GM12801 (cell line): ENCODE data around the gene ASPSCR1.

Source experiments
- TF ChIP-seq, protein P1 (sequence below): IDR thresholded peaks from one replicate; pipeline ENCODE4 v1.5.1; 2011; ENCODE audit warnings: control low read depth; ENCODE audit not compliant: insufficient read length; ENCODE audit errors: extremely low read depth

The ASPSCR1 gene

GRCh38 chr17:82036634-82037091 lies 59.2 kb downstream of the ASPSCR1 start:
- TF ChIP-seq, protein P1, sequence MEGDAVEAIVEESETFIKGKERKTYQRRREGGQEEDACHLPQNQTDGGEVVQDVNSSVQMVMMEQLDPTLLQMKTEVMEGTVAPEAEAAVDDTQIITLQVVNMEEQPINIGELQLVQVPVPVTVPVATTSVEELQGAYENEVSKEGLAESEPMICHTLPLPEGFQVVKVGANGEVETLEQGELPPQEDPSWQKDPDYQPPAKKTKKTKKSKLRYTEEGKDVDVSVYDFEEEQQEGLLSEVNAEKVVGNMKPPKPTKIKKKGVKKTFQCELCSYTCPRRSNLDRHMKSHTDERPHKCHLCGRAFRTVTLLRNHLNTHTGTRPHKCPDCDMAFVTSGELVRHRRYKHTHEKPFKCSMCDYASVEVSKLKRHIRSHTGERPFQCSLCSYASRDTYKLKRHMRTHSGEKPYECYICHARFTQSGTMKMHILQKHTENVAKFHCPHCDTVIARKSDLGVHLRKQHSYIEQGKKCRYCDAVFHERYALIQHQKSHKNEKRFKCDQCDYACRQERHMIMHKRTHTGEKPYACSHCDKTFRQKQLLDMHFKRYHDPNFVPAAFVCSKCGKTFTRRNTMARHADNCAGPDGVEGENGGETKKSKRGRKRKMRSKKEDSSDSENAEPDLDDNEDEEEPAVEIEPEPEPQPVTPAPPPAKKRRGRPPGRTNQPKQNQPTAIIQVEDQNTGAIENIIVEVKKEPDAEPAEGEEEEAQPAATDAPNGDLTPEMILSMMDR: no peak

- TF ChIP-seq, protein P1: no peak
These were observed 59.9 kb downstream of the ASPSCR1 start, which contains the start of gene DCXR for GRCh38 chr17:82037092-82037888. Gene DCXR (minus strand): TSS chr17:82037697. CDS start chr17:82037682, 15 bp downstream.

GRCh38 chr17:82037889-82038195 lies 60.4 kb downstream of the ASPSCR1 start:
- TF ChIP-seq, protein P1: no peak

DNA sequence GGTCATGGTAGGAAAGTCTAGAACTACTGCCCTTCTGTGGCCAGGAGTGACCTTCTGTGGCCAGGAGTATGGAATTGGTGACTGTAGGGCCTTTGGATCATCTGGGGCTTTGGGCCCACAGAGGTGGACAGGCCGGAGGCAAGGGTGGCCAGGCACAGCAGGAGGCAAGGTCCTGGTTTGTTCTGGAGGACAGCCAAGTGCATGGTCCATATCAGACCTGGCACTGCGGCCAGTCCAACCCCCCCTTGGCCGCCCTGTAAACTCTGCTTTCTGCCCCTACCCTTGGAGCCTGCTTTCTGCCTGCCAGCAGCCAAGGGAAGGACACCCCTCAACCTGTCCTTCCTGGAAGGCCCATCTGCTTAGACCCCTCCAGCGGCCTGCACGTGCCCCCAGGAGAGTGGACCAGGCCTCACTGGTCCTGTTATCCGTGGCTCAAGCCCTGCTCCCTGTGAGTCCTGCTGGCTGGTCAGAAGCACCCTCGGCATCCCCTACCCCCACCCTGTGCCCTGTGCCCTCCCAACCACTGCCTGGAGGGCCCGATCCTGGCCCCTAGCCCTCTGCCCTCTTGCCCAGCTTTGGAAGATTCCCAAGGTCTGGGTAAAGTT lies 62.4 kb downstream of the ASPSCR1 start:
- TF ChIP-seq, protein P1: no peak

GRCh38 chr17:82041144-82041814 lies 63.9 kb downstream of the ASPSCR1 start:
- TF ChIP-seq, protein P1: no peak

GRCh38 chr17:82042649-82043048 lies 65.2 kb downstream of the ASPSCR1 start:
- TF ChIP-seq, protein P1: no peak

- TF ChIP-seq, protein P1: no peak
These were observed 66.1 kb downstream of the ASPSCR1 start for GRCh38 chr17:82043507-82043906.
